HT-29 (cell line): ENCODE data around the gene RGMB. TPM values are rescaled to one million over a fixed set of nuclear protein-coding genes. Genes with fewer than 3 reads are reported as not detected.
A peak's percentile ranks its signal among the peaks of the same experiment; 100 is the strongest.

Experiments
- DNase-seq: peaks from one replicate; pipeline ENCODE4 v3.0.0-alpha.2; 2015; ENCODE audit warnings: low spot score
- total RNA-seq: library from RNA; depleted of rRNA; stranded (reverse); fragments of >200 nt; shearing (Covaris generic); gene quantifications from 2 replicates; pipeline ENCODE4 v1.2.3, GENCODE V29; 2014; rRNA removed

The RGMB gene
- total RNA-seq, 1 experiment from 2014 or later: 14.3 TPM

- DNase-seq: no peak
Measured at GRCh38 chr5:98825582-98826375, 52.3 kb downstream of the RGMB start.

- DNase-seq: peak; percentile 65
Measured at GRCh38 chr5:98827161-98827560, 53.7 kb downstream of the RGMB start.

DNA sequence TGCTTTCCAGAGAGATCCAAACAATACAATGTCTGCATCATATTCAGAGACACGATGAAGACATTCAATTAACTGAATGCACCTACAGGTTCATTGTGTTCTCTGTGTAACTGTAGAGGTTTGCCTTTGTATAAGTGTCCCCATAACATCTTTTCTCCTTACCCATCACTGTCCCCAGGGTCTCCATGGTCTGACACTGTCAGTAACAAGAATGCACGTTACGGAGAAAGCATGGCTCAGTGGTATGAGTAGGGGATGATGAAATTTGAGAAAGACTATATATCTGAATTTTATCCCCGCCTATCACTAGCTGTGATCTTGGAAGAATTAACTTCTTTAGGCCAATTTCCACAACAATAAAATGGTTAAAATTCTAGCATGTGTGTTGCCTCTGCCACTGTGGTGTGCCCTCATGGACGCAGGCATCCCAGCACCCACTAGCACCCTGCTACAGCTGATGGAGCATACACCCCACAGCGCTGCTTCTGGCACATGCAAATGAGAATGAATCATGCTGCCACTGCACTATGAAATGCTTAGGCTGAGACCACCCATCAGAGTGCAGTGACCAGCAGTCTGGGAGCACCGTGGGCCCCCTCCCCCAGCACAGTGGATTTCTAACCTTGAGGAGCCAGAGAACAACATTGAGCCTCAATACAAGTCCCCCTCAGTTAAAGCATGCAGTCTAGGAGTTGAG lies 54.3 kb downstream of the RGMB start:
- no peak for DNase-seq

- peak; percentile 17 for DNase-seq
Measured at GRCh38 chr5:98836175-98836574, 62.7 kb downstream of the RGMB start.

DNA sequence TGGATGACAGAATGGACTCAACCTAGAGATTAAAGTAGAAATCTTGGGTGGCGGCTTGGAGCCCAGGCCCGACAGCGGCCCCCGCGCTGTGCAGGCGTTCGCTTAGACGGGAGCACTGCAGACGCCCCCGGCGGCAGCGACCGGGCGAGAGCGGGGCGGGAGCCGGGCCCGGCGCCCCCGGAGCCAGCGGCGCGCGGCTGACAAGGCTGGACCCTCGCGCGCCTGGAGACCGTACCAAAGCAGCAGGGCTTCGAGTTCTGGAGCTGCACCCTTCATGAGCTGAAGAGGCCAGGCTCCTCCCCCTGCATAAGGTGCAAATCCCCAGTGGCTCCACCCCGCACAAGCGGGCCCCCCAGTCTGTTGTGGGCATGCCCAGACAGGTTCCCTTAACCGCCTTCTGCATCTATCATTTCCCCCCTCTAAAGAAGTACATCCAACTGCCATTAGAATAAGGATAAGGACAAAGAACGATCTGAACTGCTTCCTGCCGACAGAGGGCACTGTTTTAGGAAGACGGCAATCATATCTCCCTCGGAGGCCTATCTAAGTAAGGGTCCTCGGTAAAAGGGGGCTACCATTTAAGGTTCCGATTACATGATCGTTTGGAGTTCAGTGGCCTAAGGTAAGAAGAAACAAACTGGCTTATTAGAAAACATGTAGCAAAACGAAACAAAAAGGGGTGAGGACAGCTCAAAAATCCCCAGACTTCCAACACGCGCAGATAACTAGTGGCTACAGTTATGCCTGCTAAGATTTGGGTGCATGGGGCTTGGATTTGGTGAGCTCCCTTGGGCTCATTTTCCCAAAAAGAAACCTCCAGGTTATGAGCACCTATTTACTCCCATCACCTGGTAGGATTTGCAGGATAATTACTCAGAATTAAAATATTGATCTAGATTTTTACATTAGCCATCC lies 66.3 kb downstream of the RGMB start:
- DNase-seq: no peak

- no peak for DNase-seq
Measured at GRCh38 chr5:98840946-98841345, 67.5 kb downstream of the RGMB start.

- no peak for DNase-seq
Measured at GRCh38 chr5:98843481-98843880, 70.0 kb downstream of the RGMB start.

GRCh38 chr5:98844865-98845264 lies 71.4 kb downstream of the RGMB start:
- no peak for DNase-seq

- DNase-seq: no peak
Measured at GRCh38 chr5:98845878-98846277, 72.4 kb downstream of the RGMB start.

Other genes with a start within 250 kb of the RGMB start
- 18.9 and 21.6 TPM in 2 replicates for gene CHD1, start 155.3 kb downstream of the RGMB start, total RNA-seq